C4-2B (cell line): ENCODE data around the gene PDCL2.

Experiments used
- CTCF ChIP-seq: fragments of 450-650 bp; conservative IDR thresholded peaks from 2 replicates; pipeline ENCODE4 v1.5.1; 2017; ENCODE audit warnings: mild to moderate bottlenecking
- ZFX ChIP-seq: fragments of 450-650 bp; IDR thresholded peaks from 2 replicates; pipeline ENCODE4 v1.6.1; 2017

GRCh38 chr4:55618546-55619143 is 26.6 kb upstream of the PDCL2 start:
- TF ChIP-seq CTCF, result no peak
- no peak for TF ChIP-seq ZFX
